ENCODE results near the gene LRRC59. TPM values are rescaled to one million over a fixed set of nuclear protein-coding genes. Genes with fewer than 3 reads are reported as not detected.
A peak's percentile ranks its signal among the peaks of the same experiment; 100 is the strongest.

The LRRC59 gene
- total and polyA plus RNA-seq, 8 donors, result 43.6 to 151 (median 54.3) TPM

GRCh38 chr17:50375858-50376538 lies 21.3 kb downstream of the LRRC59 start:
- intact Hi-C loops (cut with DNase I), result no loop called here
- Histone ChIP-seq H3K4me3 (no peak overlapping the region), H3K9me3 (no peaks in the 10 kb centered on the region), H3K4me1 (peaks cover 9 to 19% of the 10 kb centered on the region in 2 donors), H3K27me3 (no peaks in the 10 kb centered on the region), H3K36me3 (peaks cover 0 to 18% of the 10 kb centered on the region in 2 donors), H3K27ac (no peak overlapping the region)
- no peak for DNase-seq
- no peak for TF ChIP-seq CTCF (IDR thresholded peaks at IDR 0.05)
- ATAC-seq, result no peak

GRCh38 chr17:50373705-50374104 lies 23.6 kb downstream of the LRRC59 start:
- Histone ChIP-seq H3K27ac (no peak overlapping the region), H3K9me3 (no peaks in the 10 kb centered on the region), H3K27me3 (no peaks in the 10 kb centered on the region), H3K4me1 (peaks cover 9 to 19% of the 10 kb centered on the region in 2 donors), H3K4me3 (peak overlapping the region in 1 of 2 donors; percentile 69), H3K36me3 (peaks cover 0 to 21% of the 10 kb centered on the region in 2 donors)
- intact Hi-C loops (cut with DNase I), result no loop called here
- TF ChIP-seq CTCF (IDR thresholded peaks at IDR 0.05), result no peak
- ATAC-seq (no peak), DNase-seq (no peak)

DNA sequence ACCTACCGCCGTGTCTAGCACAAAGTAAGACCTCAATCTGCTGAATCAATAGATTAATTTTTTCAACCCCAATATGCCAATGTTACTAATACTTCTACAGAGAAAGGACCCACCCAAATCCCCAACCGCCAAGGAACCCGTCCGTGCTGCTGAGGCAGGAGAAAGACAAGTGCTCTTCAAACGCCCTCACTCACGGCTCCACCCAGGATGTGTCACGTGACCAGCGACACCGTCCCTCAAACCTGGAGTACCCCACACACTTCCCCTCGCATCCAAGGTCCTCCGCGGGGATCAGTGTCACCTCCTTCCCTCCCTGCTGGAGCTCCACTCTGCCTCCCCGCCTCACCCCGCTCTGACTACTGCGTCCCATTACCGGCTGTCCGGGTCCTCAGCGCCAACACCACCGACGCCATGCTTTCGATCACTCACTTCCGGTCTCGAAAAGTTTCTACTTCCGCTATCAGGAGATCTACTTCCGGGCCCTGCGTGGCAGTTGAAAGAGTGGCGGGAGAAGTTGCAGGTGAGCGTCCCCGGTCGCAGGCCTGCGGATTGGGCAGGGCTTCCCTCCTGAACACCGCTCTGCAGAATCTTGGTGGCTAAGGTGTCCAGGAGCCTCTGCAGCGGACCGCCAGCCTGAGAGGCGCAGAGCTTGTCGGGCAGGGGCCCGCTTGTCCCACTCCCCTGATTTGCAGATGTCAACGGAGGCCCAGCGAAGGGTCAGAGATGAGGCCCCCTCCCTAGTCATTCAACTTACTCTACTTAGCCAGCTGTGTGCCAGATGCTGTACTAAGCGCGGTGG lies 24.4 kb downstream of the LRRC59 start, which contains the start of the genes EME1 and MRPL27:
Gene EME1, plus strand, starts transcription at position 472 of the 799 bp plus-strand sequence. CDS start 1,980 bp downstream, outside the sequence.
Gene MRPL27, minus strand, starts transcription at position 427 of the 799 bp plus-strand sequence. Its CDS starts 14 bp downstream, at position 413.
- Histone ChIP-seq H3K4me3 (peak within 1 kb of the TSS; percentile 64 to 69), H3K36me3 (peaks cover 0 to 28% of the 10 kb centered on the region in 2 donors), H3K9me3 (no peaks in the 10 kb centered on the region), H3K4me1 (peaks cover 9 to 19% of the 10 kb centered on the region in 2 donors), H3K27me3 (no peaks in the 10 kb centered on the region), H3K27ac (peak within 1 kb of the TSS; percentile 91)
- ATAC-seq (peak; percentile 97), DNase-seq (peak; percentile 89 to 96 (median 92))
- no peak for TF ChIP-seq CTCF (IDR thresholded peaks at IDR 0.05)
- intact Hi-C loops (cut with DNase I), result no loop called here

DNA sequence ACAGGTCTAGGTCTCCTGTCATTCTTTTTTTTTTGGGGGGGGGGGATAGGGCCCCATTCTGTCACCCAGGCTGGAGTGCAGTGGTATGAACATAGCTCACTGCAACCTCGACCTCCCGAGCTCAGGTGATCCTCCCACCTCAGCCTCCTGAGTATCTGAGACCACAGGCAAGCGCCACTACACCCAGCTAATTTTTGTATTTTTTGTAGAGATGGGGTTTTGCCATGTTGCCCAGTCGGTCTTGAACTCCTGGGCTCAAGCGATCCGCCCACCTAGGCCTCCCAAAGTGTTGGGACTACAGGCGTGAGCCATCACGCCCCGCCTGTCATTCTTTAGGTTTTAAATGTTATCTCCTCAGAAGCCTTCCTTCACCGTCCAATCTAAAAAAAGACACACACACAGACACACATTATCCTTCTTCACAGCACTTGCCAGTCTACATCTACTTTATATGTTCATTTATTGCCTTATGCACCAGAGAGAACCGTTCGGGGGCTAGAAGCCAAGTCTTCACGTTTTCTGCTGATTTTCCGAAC lies 25.0 kb downstream of the LRRC59 start:
- no peaks in the 10 kb centered on the region for H3K27me3 ChIP-seq
- H3K4me1 ChIP-seq, result peaks cover 9 to 19% of the 10 kb centered on the region in 2 donors
- H3K27ac ChIP-seq, result peak overlapping the region; percentile 91
- ATAC-seq, result no peak
- no peak for DNase-seq
- intact Hi-C loops (cut with DNase I), result no loop called here
- no peak for TF ChIP-seq CTCF (IDR thresholded peaks at IDR 0.05)
- peaks cover 0 to 35% of the 10 kb centered on the region in 2 donors for H3K36me3 ChIP-seq
- H3K9me3 ChIP-seq, result no peaks in the 10 kb centered on the region
- peak overlapping the region; percentile 64 to 69 for H3K4me3 ChIP-seq

GRCh38 chr17:50371526-50371925 lies 25.8 kb downstream of the LRRC59 start:
- intact Hi-C loops (cut with DNase I), result no loop called here
- Histone ChIP-seq H3K9me3 (no peaks in the 10 kb centered on the region), H3K27me3 (no peaks in the 10 kb centered on the region), H3K36me3 (peaks cover 0 to 42% of the 10 kb centered on the region in 2 donors), H3K4me1 (peaks cover 9 to 19% of the 10 kb centered on the region in 2 donors), H3K27ac (no peak overlapping the region), H3K4me3 (no peak overlapping the region)
- ATAC-seq (no peak), DNase-seq (no peak)
- no peak for TF ChIP-seq CTCF (IDR thresholded peaks at IDR 0.05)
